ENCODE data around the gene GID4. TPM values are rescaled to one million over a fixed set of nuclear protein-coding genes. Genes with fewer than 3 reads are reported as not detected.

Gene GID4
- total and polyA plus RNA-seq, 4 donors: 1.7 to 4.9 (median 3.7) TPM

DNA sequence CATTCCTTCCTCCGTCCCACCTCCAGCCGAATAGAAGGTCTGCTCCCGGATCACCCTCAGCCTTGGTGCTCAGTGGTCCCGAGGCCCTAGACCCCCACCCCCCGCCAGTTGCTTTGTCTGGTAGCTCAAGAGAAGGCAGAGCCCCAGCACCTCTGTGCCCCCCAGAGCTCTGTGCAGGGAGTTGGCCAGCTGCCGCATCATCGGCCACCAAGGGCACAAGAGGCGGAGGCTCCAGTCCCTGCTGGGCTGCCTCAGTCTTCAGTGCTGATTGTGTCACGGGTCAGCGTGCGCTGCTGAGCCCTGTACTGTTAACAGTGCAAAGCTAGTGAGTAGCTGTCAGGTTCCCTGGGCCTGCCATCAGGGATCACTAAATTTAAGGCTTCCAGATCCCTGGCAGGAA, 26.3 kb downstream of the GID4 start:
- 96% methylated on average over 11 of the region's 11 CpGs for WGBS
- H3K4me3 ChIP-seq (ENCODE audit: low read depth in 1 of 3, low read length in 3 of 3): no peak overlapping the region
- no peak overlapping the region for H3K27ac ChIP-seq (ENCODE audit: low read depth in 1 of 2, low read length in 2 of 2)
- H3K27me3 ChIP-seq (ENCODE audit: control insufficient read depth in 4 of 4, insufficient read depth in 4 of 4, low read length in 3 of 4): no peaks in the 10 kb centered on the region
- no peaks in the 10 kb centered on the region for H3K9me3 ChIP-seq (ENCODE audit: control insufficient read depth in 4 of 4, low read length in 3 of 4)
- TF ChIP-seq NR2F2 (IDR thresholded peaks at IDR 0.05): no peak
- TF ChIP-seq FOXA1 (IDR thresholded peaks at IDR 0.05): no peak
- H3K4me1 ChIP-seq (ENCODE audit: control insufficient read depth in 4 of 4, insufficient read depth in 4 of 4, low read length in 3 of 4): no peaks in the 10 kb centered on the region
- H3K36me3 ChIP-seq (ENCODE audit: control insufficient read depth in 4 of 4, insufficient read depth in 3 of 4, low read depth in 1 of 4, low read length in 3 of 4): peaks cover 4 to 44% (median 20%) of the 10 kb centered on the region in 4 donors
- no peak for DNase-seq (ENCODE audit: low spot score)
- no peak overlapping the region for H3K9ac ChIP-seq (ENCODE audit: low read depth in 1 of 2, low read length in 2 of 2)

GRCh38 chr17:18066866-18067265, 27.7 kb downstream of the GID4 start:
- no peak for DNase-seq (ENCODE audit: low spot score)
- Histone ChIP-seq H3K9me3 (ENCODE audit: control insufficient read depth in 4 of 4, low read length in 3 of 4) (no peaks in the 10 kb centered on the region), H3K4me3 (ENCODE audit: low read depth in 1 of 3, low read length in 3 of 3) (no peak overlapping the region), H3K27me3 (ENCODE audit: control insufficient read depth in 4 of 4, insufficient read depth in 4 of 4, low read length in 3 of 4) (no peaks in the 10 kb centered on the region), H3K36me3 (ENCODE audit: control insufficient read depth in 4 of 4, insufficient read depth in 3 of 4, low read depth in 1 of 4, low read length in 3 of 4) (peaks cover 4 to 35% (median 14%) of the 10 kb centered on the region in 4 donors), H3K4me1 (ENCODE audit: control insufficient read depth in 4 of 4, insufficient read depth in 4 of 4, low read length in 3 of 4) (no peaks in the 10 kb centered on the region), H3K9ac (ENCODE audit: low read depth in 1 of 2, low read length in 2 of 2) (no peak overlapping the region), H3K27ac (ENCODE audit: low read depth in 1 of 2, low read length in 2 of 2) (no peak overlapping the region)
- 99% methylated on average over 4 of the region's 4 CpGs for WGBS
- TF ChIP-seq SP1 (IDR thresholded peaks at IDR 0.05): no peak
- no peak for TF ChIP-seq NR2F2 (IDR thresholded peaks at IDR 0.05)
- TF ChIP-seq RXRA (IDR thresholded peaks at IDR 0.05): no peak
- TF ChIP-seq FOXA2 (IDR thresholded peaks at IDR 0.05): no peak
- no peak for TF ChIP-seq ZBTB33 (IDR thresholded peaks at IDR 0.05)
- TF ChIP-seq YY1 (IDR thresholded peaks at IDR 0.05): no peak
- no peak for TF ChIP-seq JUND (IDR thresholded peaks at IDR 0.05)
- TF ChIP-seq EGR1 (IDR thresholded peaks at IDR 0.05; ENCODE audit: low read depth in 2 of 2): no peak
- no peak for TF ChIP-seq FOXA1 (IDR thresholded peaks at IDR 0.05)
- TF ChIP-seq HNF4A (conservative IDR thresholded peaks at IDR 0.05): no peak
- TF ChIP-seq MAX (IDR thresholded peaks at IDR 0.05): no peak

DNA sequence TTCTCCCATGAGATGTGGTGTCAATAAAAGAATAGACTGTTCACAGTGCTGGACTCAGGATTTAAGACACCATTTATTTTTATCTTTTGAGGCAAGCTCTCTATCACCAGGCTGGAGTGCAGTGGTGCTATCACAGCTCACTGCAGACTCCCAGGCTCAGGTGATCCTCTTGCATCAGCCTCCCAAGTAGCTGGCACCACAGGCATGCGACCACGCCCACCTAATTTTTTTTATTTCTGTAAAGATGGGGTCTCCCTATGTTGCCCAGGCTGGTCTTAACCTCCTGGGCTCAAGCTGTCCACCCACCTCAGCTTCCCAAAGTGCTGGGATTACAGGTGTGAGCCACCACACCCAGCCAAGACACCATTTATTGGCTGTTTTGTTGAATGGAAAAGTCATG, 29.9 kb downstream of the GID4 start:
- Histone ChIP-seq H3K9me3 (ENCODE audit: control insufficient read depth in 4 of 4, low read length in 3 of 4) (no peaks in the 10 kb centered on the region), H3K4me3 (ENCODE audit: low read depth in 1 of 3, low read length in 3 of 3) (no peak overlapping the region), H3K27me3 (ENCODE audit: control insufficient read depth in 4 of 4, insufficient read depth in 4 of 4, low read length in 3 of 4) (no peaks in the 10 kb centered on the region), H3K27ac (ENCODE audit: low read depth in 1 of 2, low read length in 2 of 2) (no peak overlapping the region), H3K9ac (ENCODE audit: low read depth in 1 of 2, low read length in 2 of 2) (no peak overlapping the region), H3K36me3 (ENCODE audit: control insufficient read depth in 4 of 4, insufficient read depth in 3 of 4, low read depth in 1 of 4, low read length in 3 of 4) (peaks cover 4 to 23% (median 9%) of the 10 kb centered on the region in 4 donors), H3K4me1 (ENCODE audit: control insufficient read depth in 4 of 4, insufficient read depth in 4 of 4, low read length in 3 of 4) (no peaks in the 10 kb centered on the region)
- TF ChIP-seq TAF1 (conservative IDR thresholded peaks at IDR 0.05): no peak
- TF ChIP-seq REST (IDR thresholded peaks at IDR 0.05): no peak
- TF ChIP-seq, protein P1, sequence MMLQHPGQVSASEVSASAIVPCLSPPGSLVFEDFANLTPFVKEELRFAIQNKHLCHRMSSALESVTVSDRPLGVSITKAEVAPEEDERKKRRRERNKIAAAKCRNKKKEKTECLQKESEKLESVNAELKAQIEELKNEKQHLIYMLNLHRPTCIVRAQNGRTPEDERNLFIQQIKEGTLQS (IDR thresholded peaks at IDR 0.05): no peak
- TF ChIP-seq ZBTB33 (IDR thresholded peaks at IDR 0.05): no peak
- TF ChIP-seq YY1 (IDR thresholded peaks at IDR 0.05): no peak
- TF ChIP-seq, protein P2, sequence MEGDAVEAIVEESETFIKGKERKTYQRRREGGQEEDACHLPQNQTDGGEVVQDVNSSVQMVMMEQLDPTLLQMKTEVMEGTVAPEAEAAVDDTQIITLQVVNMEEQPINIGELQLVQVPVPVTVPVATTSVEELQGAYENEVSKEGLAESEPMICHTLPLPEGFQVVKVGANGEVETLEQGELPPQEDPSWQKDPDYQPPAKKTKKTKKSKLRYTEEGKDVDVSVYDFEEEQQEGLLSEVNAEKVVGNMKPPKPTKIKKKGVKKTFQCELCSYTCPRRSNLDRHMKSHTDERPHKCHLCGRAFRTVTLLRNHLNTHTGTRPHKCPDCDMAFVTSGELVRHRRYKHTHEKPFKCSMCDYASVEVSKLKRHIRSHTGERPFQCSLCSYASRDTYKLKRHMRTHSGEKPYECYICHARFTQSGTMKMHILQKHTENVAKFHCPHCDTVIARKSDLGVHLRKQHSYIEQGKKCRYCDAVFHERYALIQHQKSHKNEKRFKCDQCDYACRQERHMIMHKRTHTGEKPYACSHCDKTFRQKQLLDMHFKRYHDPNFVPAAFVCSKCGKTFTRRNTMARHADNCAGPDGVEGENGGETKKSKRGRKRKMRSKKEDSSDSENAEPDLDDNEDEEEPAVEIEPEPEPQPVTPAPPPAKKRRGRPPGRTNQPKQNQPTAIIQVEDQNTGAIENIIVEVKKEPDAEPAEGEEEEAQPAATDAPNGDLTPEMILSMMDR (IDR thresholded peaks at IDR 0.05; ENCODE audit: low read depth, low read length, missing input control): no peak
- TF ChIP-seq FOXA1 (IDR thresholded peaks at IDR 0.05): no peak
- no peak for TF ChIP-seq SP1 (IDR thresholded peaks at IDR 0.05)
- no peak for TF ChIP-seq MAX (IDR thresholded peaks at IDR 0.05)
- TF ChIP-seq RAD21 (IDR thresholded peaks at IDR 0.05): no peak
- no peak for TF ChIP-seq JUND (IDR thresholded peaks at IDR 0.05)
- no peak for TF ChIP-seq HNF4G (IDR thresholded peaks at IDR 0.05)
- DNase-seq (ENCODE audit: low spot score): no peak
- 96% methylated on average over 2 of the region's 2 CpGs for WGBS
